H9 (cell line): ENCODE results near the gene STRN. TPM values are rescaled to one million over a fixed set of nuclear protein-coding genes. Genes with fewer than 3 reads are reported as not detected.

Experiments
- DNase-seq: peaks from one replicate; pipeline ENCODE4 v3.0.0-alpha.2; 2017
- H2AFZ ChIP-seq: one replicate; pipeline ENCODE4 v1.6.1; 2013; ENCODE audit warnings: mild to moderate bottlenecking, low read length, control low read depth, moderate library complexity
- H2AK5ac ChIP-seq: 2 replicates; pipeline ENCODE4 v1.6.1; 2013; ENCODE audit warnings: low read length, control low read depth, mixed read lengths; ENCODE audit not compliant: insufficient read length
- H2BK120ac ChIP-seq: one replicate; pipeline ENCODE4 v1.6.1; 2013; ENCODE audit warnings: low read depth, mild to moderate bottlenecking, low read length, control low read depth, inconsistent platforms; ENCODE audit not compliant: poor library complexity, severe bottlenecking
- H2BK12ac ChIP-seq: 2 replicates; pipeline ENCODE4 v1.6.1; 2013; ENCODE audit warnings: low read length, control low read depth, mixed read lengths, low read depth; ENCODE audit not compliant: insufficient read length
- H2BK15ac ChIP-seq: 2 replicates; pipeline ENCODE4 v1.6.1; 2013; ENCODE audit warnings: low read depth, low read length, control low read depth
- H2BK20ac ChIP-seq: one replicate; pipeline ENCODE4 v1.6.1; 2013; ENCODE audit warnings: low read depth, mild to moderate bottlenecking, low read length, control low read depth, inconsistent platforms; ENCODE audit not compliant: poor library complexity, severe bottlenecking
- H2BK5ac ChIP-seq: 2 replicates; pipeline ENCODE4 v1.6.1; 2013; ENCODE audit warnings: low read length, control low read depth, mixed read lengths; ENCODE audit not compliant: insufficient read length
- H3K14ac ChIP-seq: 2 replicates; pipeline ENCODE4 v1.6.1; 2013; ENCODE audit warnings: low read length, control low read depth; ENCODE audit not compliant: insufficient read depth
- H3K18ac ChIP-seq: 2 replicates; pipeline ENCODE4 v1.6.1; 2013; ENCODE audit warnings: low read depth, mild to moderate bottlenecking, mixed read lengths, low read length, control low read depth; ENCODE audit not compliant: insufficient read length
- H3K23ac ChIP-seq: 2 replicates; pipeline ENCODE4 v1.6.1; 2013; ENCODE audit warnings: low read length, control low read depth, mixed read lengths, low read depth; ENCODE audit not compliant: insufficient read length
- H3K23me2 ChIP-seq: 2 replicates; pipeline ENCODE4 v1.6.1; 2013; ENCODE audit warnings: low read depth, mild to moderate bottlenecking, mixed read lengths, low read length, control low read depth; ENCODE audit not compliant: insufficient read length, poor library complexity, severe bottlenecking
- H3K27ac ChIP-seq: 2 replicates; pipeline ENCODE4 v1.5.1; 2013; ENCODE audit warnings: low read length, control low read depth, mixed read lengths, low read depth; ENCODE audit not compliant: insufficient read length
- H3K27me3 ChIP-seq: 2 replicates; pipeline ENCODE4 v1.6.1; 2013; ENCODE audit warnings: low read length, control low read depth, inconsistent platforms; ENCODE audit not compliant: insufficient read depth
- H3K4ac ChIP-seq: 2 replicates; pipeline ENCODE4 v1.6.1; 2013; ENCODE audit warnings: low read depth, mild to moderate bottlenecking, control low read depth, inconsistent platforms, low read length, moderate library complexity
- H3K4me1 ChIP-seq: 2 replicates; pipeline ENCODE4 v1.6.1; 2013; ENCODE audit warnings: low read length, control low read depth, inconsistent platforms; ENCODE audit not compliant: insufficient read depth
- H3K4me2 ChIP-seq: 2 replicates; pipeline ENCODE4 v1.6.1; 2013; ENCODE audit warnings: low read length, control low read depth, mixed read lengths; ENCODE audit not compliant: insufficient read length, insufficient read depth
- H3K56ac ChIP-seq: 2 replicates; pipeline ENCODE4 v1.6.1; 2013; ENCODE audit warnings: low read depth, mild to moderate bottlenecking, mixed read lengths, low read length, control low read depth; ENCODE audit not compliant: insufficient read length
- H3K79me1 ChIP-seq: 2 replicates; pipeline ENCODE4 v1.6.1; 2013; ENCODE audit warnings: low read depth, mild to moderate bottlenecking, moderate library complexity, low read length, control low read depth, inconsistent platforms; ENCODE audit not compliant: insufficient read depth, poor library complexity, severe bottlenecking
- H3K79me2 ChIP-seq: 2 replicates; pipeline ENCODE4 v1.6.1; 2013; ENCODE audit warnings: low read length, control low read depth, inconsistent platforms; ENCODE audit not compliant: insufficient read depth
- H3K9ac ChIP-seq: 2 replicates; pipeline ENCODE4 v1.6.1; 2013; ENCODE audit warnings: low read length, control low read depth, mixed read lengths; ENCODE audit not compliant: insufficient read length; ENCODE audit errors: extremely low read depth
- H3K9me3 ChIP-seq: one replicate; pipeline ENCODE4 v1.6.1; 2013; ENCODE audit warnings: low read depth, low read length, inconsistent platforms; ENCODE audit not compliant: control insufficient read depth
- H3T11ph ChIP-seq: one replicate; pipeline ENCODE4 v1.6.1; 2013; ENCODE audit warnings: mild to moderate bottlenecking, low read length, control low read depth, inconsistent platforms
- H4K20me1 ChIP-seq: one replicate; pipeline ENCODE4 v1.6.1; 2013; ENCODE audit not compliant: control insufficient read depth, insufficient read length, insufficient read depth
- H4K5ac ChIP-seq: 2 replicates; pipeline ENCODE4 v1.6.1; 2013; ENCODE audit warnings: low read depth, mild to moderate bottlenecking, mixed read lengths, low read length, control low read depth; ENCODE audit not compliant: insufficient read length
- H4K8ac ChIP-seq: replicated peaks from 2 replicates; pipeline ENCODE4 v1.6.1; 2013; ENCODE audit warnings: low read length, control low read depth, mixed read lengths, low read depth; ENCODE audit not compliant: insufficient read length
- H4K91ac ChIP-seq: 2 replicates; pipeline ENCODE4 v1.6.1; 2013; ENCODE audit warnings: low read depth, mild to moderate bottlenecking, moderate library complexity, mixed read lengths, low read length, control low read depth; ENCODE audit not compliant: insufficient read length
- H3K27ac Mint-ChIP-seq, 3 experiments: 2 replicates in 2 of 3; 3 replicates in 1 of 3; pipeline ENCODE4 v1.8.0; 2020 to 2021; ENCODE audit warnings: mixed read lengths in 3 of 3, mild to moderate bottlenecking in 1 of 3, moderate library complexity in 1 of 3
- H3K27me3 Mint-ChIP-seq: 2 replicates; pipeline ENCODE4 v1.8.0; 2021; ENCODE audit warnings: low read depth, mild to moderate bottlenecking, moderate library complexity, mixed read lengths
- H3K36me3 Mint-ChIP-seq, 3 experiments: 2 replicates in 2 of 3; 3 replicates in 1 of 3; pipeline ENCODE4 v1.8.0; 2020 to 2021; ENCODE audit warnings: low read depth in 3 of 3, mixed read lengths in 3 of 3; ENCODE audit not compliant: insufficient read depth in 1 of 3
- H3K4me1 Mint-ChIP-seq, 2 experiments: 2 replicates each; pipeline ENCODE4 v1.8.0; 2020; ENCODE audit warnings: mixed read lengths in 2 of 2
- H3K4me3 Mint-ChIP-seq, 2 experiments: 2 replicates in 1 of 2; 3 replicates in 1 of 2; pipeline ENCODE4 v1.8.0; 2020 to 2021; ENCODE audit warnings: mild to moderate bottlenecking in 2 of 2, mixed read lengths in 2 of 2, moderate library complexity in 1 of 2
- H3K9me3 Mint-ChIP-seq, 2 experiments: 2 replicates in 1 of 2; 3 replicates in 1 of 2; pipeline ENCODE4 v1.8.0; 2020; ENCODE audit warnings: mild to moderate bottlenecking in 2 of 2, mixed read lengths in 2 of 2, moderate library complexity in 1 of 2
- CTCF ChIP-seq: fragments of 200-600 bp; sonication (generic); conservative IDR thresholded peaks from 3 replicates; pipeline ENCODE4 v1.8.0; 2021; ENCODE audit warnings: antibody characterized with exemption, mild to moderate bottlenecking
- WGBS: extraction: QIAGEN DNeasy Blood & Tissue Kit; methylation state at CpG from one replicate; pipeline ENCODE4 v1.1.7; 2013; ENCODE audit warnings: missing lambda C conversion rate, low lambda C conversion rate, mixed read lengths; ENCODE audit not compliant: insufficient read length; ENCODE audit errors: extremely low coverage; 5-methylcytosine and 5-hydroxymethylcytosine counted together
- total RNA-seq: library from RNA; stranded (reverse); gene quantifications from 2 replicates; pipeline ENCODE4 v1.2.1, GENCODE V29; 2021

STRN gene
- total RNA-seq, 1 experiment from 2014 or later: 31.7 TPM

- H3K27ac Mint-ChIP-seq: no peak overlapping the region
- Histone ChIP-seq H4K20me1 (no peaks in the 10 kb centered on the region), H2BK12ac (no peak overlapping the region), H4K91ac (no peak overlapping the region), H2AK5ac (no peak overlapping the region), H2BK120ac (no peak overlapping the region), H3K23ac (no peak overlapping the region), H3K14ac (no peak overlapping the region), H3K9ac (no peak overlapping the region), H3K23me2 (no peaks in the 10 kb centered on the region), H3K79me2 (no peaks in the 10 kb centered on the region), H3T11ph (no peak overlapping the region), H3K27ac (no peak overlapping the region), H2AFZ (no peak overlapping the region), H3K56ac (no peak overlapping the region), H3K18ac (no peak overlapping the region), H3K4ac (no peak overlapping the region), H4K8ac (no peak overlapping the region), H4K5ac (no peak overlapping the region), H2BK20ac (no peak overlapping the region), H3K79me1 (no peaks in the 10 kb centered on the region), H2BK5ac (no peak overlapping the region), H3K4me1 (no peaks in the 10 kb centered on the region; the same call in 1 of the 2 replicates), H2BK15ac (no peak overlapping the region), H3K4me2 (no peak overlapping the region), H3K9me3 (no peaks in the 10 kb centered on the region), H3K27me3 (no peaks in the 10 kb centered on the region)
- H3K27me3 Mint-ChIP-seq: no peaks in the 10 kb centered on the region
- H3K36me3 Mint-ChIP-seq: peaks cover 0 to 5% (median 0%) of the 10 kb centered on the region in 3 experiments; a peak in 1 of 7 replicates
- no CpG with 5 or more reads among the region's 2 CpGs for WGBS
- DNase-seq: no peak
- no peak overlapping the region for H3K4me3 Mint-ChIP-seq
- H3K4me1 Mint-ChIP-seq: peaks cover 8 to 12% of the 10 kb centered on the region in 2 experiments
- peaks cover 0 to 3% of the 10 kb centered on the region in 2 experiments; a peak in 2 of 5 replicates for H3K9me3 Mint-ChIP-seq
- TF ChIP-seq CTCF: no peak
Observed at GRCh38 chr2:36973320-36973719, 7.0 kb upstream of the STRN start.
